Measurements from ENCODE around the gene NLRP6. TPM values are rescaled to one million over a fixed set of nuclear protein-coding genes. Genes with fewer than 3 reads are reported as not detected.

Gene NLRP6
- total RNA-seq, 2 experiments from 2014 or later = 0.25 to 0.65 TPM

DNA sequence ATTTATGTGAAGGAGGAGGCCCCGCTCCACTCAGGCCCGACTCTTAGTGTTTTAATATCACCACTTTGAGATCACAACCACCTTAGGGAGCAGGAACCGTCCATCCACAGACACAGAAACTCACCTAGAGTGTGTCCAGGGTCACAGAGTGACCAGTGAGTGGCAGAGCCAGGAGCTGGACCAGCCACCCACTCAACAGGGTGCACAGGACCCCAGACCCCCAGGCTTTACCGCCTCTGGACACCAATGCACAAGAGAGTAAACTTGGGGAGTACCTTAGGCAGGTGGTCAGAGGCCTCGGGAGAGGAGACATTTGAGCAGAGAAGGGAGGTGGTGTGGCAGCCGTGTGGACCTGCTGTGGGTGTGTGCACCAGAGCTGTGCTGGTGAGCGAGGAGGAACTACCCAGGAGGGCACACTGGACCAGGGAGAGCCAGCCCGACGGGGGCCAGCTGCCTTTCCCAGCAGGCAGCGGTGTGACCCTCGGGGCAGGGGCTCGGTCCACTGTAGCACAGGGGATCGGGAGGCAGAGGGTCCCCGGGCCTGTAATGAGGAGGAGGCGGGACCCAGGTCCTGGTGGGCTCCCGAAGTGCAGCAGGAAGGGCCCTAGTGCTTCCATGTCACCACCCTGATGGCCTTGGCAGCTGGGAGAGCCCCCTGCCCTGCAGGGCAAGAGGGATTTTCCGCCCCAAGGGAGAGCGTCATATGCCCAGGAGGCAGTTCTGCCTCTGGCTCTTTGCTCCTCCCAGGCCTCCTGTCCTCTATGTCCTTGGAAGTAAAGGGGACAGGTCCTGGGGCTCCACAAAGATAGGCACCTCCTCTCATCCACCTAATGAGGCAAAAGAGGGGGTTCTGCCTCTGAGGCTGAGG is 7.5 kb upstream of the NLRP6 start:
- no peak overlapping the region for H3K27ac ChIP-seq (ENCODE audit: low read depth, low read length, poor library complexity, severe bottlenecking)

DNA sequence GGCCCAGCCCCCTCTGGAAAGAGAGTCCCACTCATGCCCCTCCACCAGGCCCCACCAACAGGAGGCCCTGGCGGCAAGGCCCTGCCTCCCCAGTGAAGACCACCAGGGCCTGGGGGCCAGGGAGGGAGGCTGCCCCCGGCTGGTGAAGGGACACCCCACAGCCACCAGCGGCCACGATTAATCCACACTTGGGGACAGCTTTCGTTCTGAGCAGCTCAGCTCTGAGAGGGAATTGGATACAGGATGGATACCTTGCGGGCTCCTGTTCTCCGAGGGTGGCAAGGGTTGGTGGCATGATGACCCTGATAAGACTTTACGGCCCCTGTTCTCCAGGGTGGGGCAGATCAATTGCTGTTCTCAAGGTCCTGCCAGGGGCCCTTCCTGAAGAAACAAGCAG is 6.9 kb upstream of the NLRP6 start:
- TF ChIP-seq, protein P1, sequence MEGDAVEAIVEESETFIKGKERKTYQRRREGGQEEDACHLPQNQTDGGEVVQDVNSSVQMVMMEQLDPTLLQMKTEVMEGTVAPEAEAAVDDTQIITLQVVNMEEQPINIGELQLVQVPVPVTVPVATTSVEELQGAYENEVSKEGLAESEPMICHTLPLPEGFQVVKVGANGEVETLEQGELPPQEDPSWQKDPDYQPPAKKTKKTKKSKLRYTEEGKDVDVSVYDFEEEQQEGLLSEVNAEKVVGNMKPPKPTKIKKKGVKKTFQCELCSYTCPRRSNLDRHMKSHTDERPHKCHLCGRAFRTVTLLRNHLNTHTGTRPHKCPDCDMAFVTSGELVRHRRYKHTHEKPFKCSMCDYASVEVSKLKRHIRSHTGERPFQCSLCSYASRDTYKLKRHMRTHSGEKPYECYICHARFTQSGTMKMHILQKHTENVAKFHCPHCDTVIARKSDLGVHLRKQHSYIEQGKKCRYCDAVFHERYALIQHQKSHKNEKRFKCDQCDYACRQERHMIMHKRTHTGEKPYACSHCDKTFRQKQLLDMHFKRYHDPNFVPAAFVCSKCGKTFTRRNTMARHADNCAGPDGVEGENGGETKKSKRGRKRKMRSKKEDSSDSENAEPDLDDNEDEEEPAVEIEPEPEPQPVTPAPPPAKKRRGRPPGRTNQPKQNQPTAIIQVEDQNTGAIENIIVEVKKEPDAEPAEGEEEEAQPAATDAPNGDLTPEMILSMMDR (conservative IDR thresholded peaks at IDR 0.05; ENCODE audit: low read length) = no peak
- no peak overlapping the region for H3K4me3 ChIP-seq (ENCODE audit: low read depth, low read length, poor library complexity, severe bottlenecking)
- no peaks in the 10 kb centered on the region for H3K79me2 ChIP-seq (ENCODE audit: insufficient read depth, low read depth, low read length)
- CTCF ChIA-PET (ENCODE audit: unreplicated experiment) = no interaction called here
- H3K9me3 ChIP-seq (ENCODE audit: low read length) = peaks cover 5% of the 10 kb centered on the region; the same call in 1 of the 2 replicates
- no peak overlapping the region for H2AFZ ChIP-seq (ENCODE audit: low read length)
- no peaks in the 10 kb centered on the region for H3K36me3 ChIP-seq (ENCODE audit: insufficient read depth, low read length)
- POLR2A ChIA-PET = no interaction called here
- intact Hi-C loops (cut with micrococcal nuclease; ENCODE audit: unreplicated experiment) = no loop called here
- no peaks in the 10 kb centered on the region for H3K9me2 ChIP-seq (ENCODE audit: insufficient read depth, low read length)
- H3K4me1 ChIP-seq (ENCODE audit: insufficient read depth, low read length, poor library complexity, severe bottlenecking) = peaks cover 35% of the 10 kb centered on the region
- no peaks in the 10 kb centered on the region for H4K20me1 ChIP-seq (ENCODE audit: insufficient read depth, low read length)
- no peak overlapping the region for H3K27ac ChIP-seq (ENCODE audit: low read depth, low read length, poor library complexity, severe bottlenecking)
- no peak for DNase-seq (ENCODE audit: low spot score)
- H3K4me2 ChIP-seq (ENCODE audit: low read length) = no peak overlapping the region
- BruUV-seq (replicated peaks) = no TSS peak

More for the DNA sequence above, 7.5 kb upstream of the NLRP6 start:
- Histone ChIP-seq H3K4me3 (ENCODE audit: low read depth, low read length, poor library complexity, severe bottlenecking) (no peak overlapping the region), H3K79me2 (ENCODE audit: insufficient read depth, low read depth, low read length) (no peaks in the 10 kb centered on the region), H3K9me3 (ENCODE audit: low read length) (peaks cover 7% of the 10 kb centered on the region; the same call in 1 of the 2 replicates), H3K4me1 (ENCODE audit: insufficient read depth, low read length, poor library complexity, severe bottlenecking) (peaks cover 35% of the 10 kb centered on the region), H4K20me1 (ENCODE audit: insufficient read depth, low read length) (no peaks in the 10 kb centered on the region), H2AFZ (ENCODE audit: low read length) (no peak overlapping the region), H3K36me3 (ENCODE audit: insufficient read depth, low read length) (no peaks in the 10 kb centered on the region), H3K9me2 (ENCODE audit: insufficient read depth, low read length) (no peaks in the 10 kb centered on the region), H3K4me2 (ENCODE audit: low read length) (peak overlapping the region; percentile 75)
- ChIA-PET POLR2A (no interaction called here), CTCF (ENCODE audit: unreplicated experiment) (no interaction called here)
- no TSS peak for BruUV-seq (replicated peaks)
- intact Hi-C loops (cut with micrococcal nuclease; ENCODE audit: unreplicated experiment) = no loop called here
- no peak for DNase-seq (ENCODE audit: low spot score)
- no peak for TF ChIP-seq EZH2phosphoT487 (IDR thresholded peaks at IDR 0.05; ENCODE audit: borderline replicate concordance, low read depth, low read length)
- TF ChIP-seq, protein P1 (conservative IDR thresholded peaks at IDR 0.05; ENCODE audit: low read length) = no peak

DNA sequence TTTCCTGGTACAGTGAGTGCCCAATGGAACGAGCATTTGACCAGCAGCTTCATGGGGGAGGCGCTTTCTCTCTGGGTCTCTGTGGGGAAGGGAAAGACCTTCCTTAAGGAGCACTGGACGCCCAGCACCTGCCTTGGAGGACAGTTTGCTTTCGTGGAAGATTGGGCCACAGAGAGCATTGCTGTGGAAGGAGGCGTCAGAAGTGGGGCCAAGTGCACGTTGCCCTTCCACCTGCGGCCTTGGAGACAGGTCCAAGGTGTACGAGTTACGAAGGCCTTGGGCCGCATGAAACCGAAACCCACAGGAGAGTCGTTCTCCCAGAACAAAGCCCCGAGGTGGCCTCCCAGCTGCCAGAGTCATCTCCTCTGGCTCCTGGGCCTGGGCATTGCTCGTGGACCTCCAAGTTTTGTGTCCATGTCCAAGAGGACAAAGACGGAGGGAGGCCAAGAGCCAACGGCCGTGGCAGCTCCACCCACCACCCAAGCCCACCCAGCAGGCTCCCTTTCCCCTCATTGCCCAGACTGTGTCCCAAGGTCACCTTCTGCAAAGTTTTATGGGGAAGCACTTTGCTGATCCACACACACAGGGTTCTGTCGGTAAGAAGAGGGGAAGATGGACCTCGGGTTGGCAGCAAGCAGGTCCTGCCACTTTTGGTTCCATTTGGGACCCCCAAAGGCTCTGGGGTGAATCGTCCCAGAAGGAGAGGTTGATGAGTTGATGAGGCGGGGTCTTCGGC is 5.8 kb upstream of the NLRP6 start:
- H3K36me3 ChIP-seq (ENCODE audit: insufficient read depth, low read length) = no peaks in the 10 kb centered on the region
- POLR2A ChIA-PET = no interaction called here
- H2AFZ ChIP-seq (ENCODE audit: low read length) = no peak overlapping the region
- no peak overlapping the region for H3K4me2 ChIP-seq (ENCODE audit: low read length)
- CTCF ChIA-PET (ENCODE audit: unreplicated experiment) = no interaction called here
- H3K4me3 ChIP-seq (ENCODE audit: low read depth, low read length, poor library complexity, severe bottlenecking) = no peak overlapping the region
- no peaks in the 10 kb centered on the region for H3K79me2 ChIP-seq (ENCODE audit: insufficient read depth, low read depth, low read length)
- peaks cover 6% of the 10 kb centered on the region; the same call in 1 of the 2 replicates for H3K9me3 ChIP-seq (ENCODE audit: low read length)
- H3K9me2 ChIP-seq (ENCODE audit: insufficient read depth, low read length) = no peaks in the 10 kb centered on the region
- no peaks in the 10 kb centered on the region for H4K20me1 ChIP-seq (ENCODE audit: insufficient read depth, low read length)
- no peak for DNase-seq (ENCODE audit: low spot score)
- no TSS peak for BruUV-seq (replicated peaks)
- TF ChIP-seq, protein P1 (conservative IDR thresholded peaks at IDR 0.05; ENCODE audit: low read length) = no peak
- no peak for TF ChIP-seq EZH2phosphoT487 (IDR thresholded peaks at IDR 0.05; ENCODE audit: borderline replicate concordance, low read depth, low read length)
- peaks cover 35% of the 10 kb centered on the region for H3K4me1 ChIP-seq (ENCODE audit: insufficient read depth, low read length, poor library complexity, severe bottlenecking)
- H3K27ac ChIP-seq (ENCODE audit: low read depth, low read length, poor library complexity, severe bottlenecking) = no peak overlapping the region
- intact Hi-C loops (cut with micrococcal nuclease; ENCODE audit: unreplicated experiment) = no loop called here

Data from OCI-LY7 (cell line).